K562 (cell line): Measurements from ENCODE around the gene MBNL1. TPM values are rescaled to one million over a fixed set of nuclear protein-coding genes. Genes with fewer than 3 reads are reported as not detected.

Experiments
- C11orf30 ChIP-seq: fragments of 450-650 bp; IDR thresholded peaks from 2 replicates; pipeline ENCODE4 v1.6.1; 2016; ENCODE audit warnings: low read depth, mild to moderate bottlenecking
- CAMTA2 ChIP-seq: fragments of 250-450 bp; sonication (Bioruptor Pico); conservative IDR thresholded peaks from 2 replicates; pipeline ENCODE4 v1.5.1; 2022
- CBFA2T2 ChIP-seq: fragments of 450-650 bp; conservative IDR thresholded peaks from 2 replicates; pipeline ENCODE4 v1.6.1; 2017; ENCODE audit warnings: mild to moderate bottlenecking
- CCAR2 ChIP-seq: fragments of 200-400 bp; formaldehyde crosslinking; IDR thresholded peaks from 2 replicates; pipeline ENCODE4 v1.6.1; 2017; ENCODE audit warnings: mild to moderate bottlenecking, low read depth, low read length
- CREB3 ChIP-seq: fragments of 450-650 bp; conservative IDR thresholded peaks from 2 replicates; pipeline ENCODE4 v1.6.1; 2016; ENCODE audit warnings: missing genetic modification characterization, low read depth, mild to moderate bottlenecking, missing compliant biosample characterization, moderate library complexity
- EZH2 ChIP-seq: IDR thresholded peaks from 2 replicates; pipeline ENCODE4 v1.6.1; 2012; ENCODE audit warnings: low read depth, mild to moderate bottlenecking, inconsistent platforms, low read length, borderline replicate concordance
- NCOA6 ChIP-seq: fragments of 450-650 bp; IDR thresholded peaks from 2 replicates; pipeline ENCODE4 v1.6.1; 2017; ENCODE audit warnings: mild to moderate bottlenecking
- NKRF ChIP-seq: fragments of 450-650 bp; IDR thresholded peaks from 2 replicates; pipeline ENCODE4 v1.6.1; 2016; ENCODE audit warnings: borderline replicate concordance
- OTX1 ChIP-seq: fragments of 450-650 bp; formaldehyde crosslinking; IDR thresholded peaks from 2 replicates; pipeline ENCODE4 v1.4.0; 2022; ENCODE audit warnings: mild to moderate bottlenecking
- POLR3A ChIP-seq: IDR thresholded peaks from 2 replicates; pipeline ENCODE4 v1.6.1; 2011; ENCODE audit warnings: borderline replicate concordance, mild to moderate bottlenecking, moderate library complexity; ENCODE audit not compliant: insufficient read length, insufficient read depth; ENCODE audit errors: extremely low read depth
- PTBP1 ChIP-seq: fragments of 200-400 bp; formaldehyde crosslinking; IDR thresholded peaks from 2 replicates; pipeline ENCODE4 v1.6.1; 2017; ENCODE audit warnings: low read depth, low read length
- STAT5A ChIP-seq: IDR thresholded peaks from 2 replicates; pipeline ENCODE4 v1.6.1; 2012; ENCODE audit warnings: low read length, inconsistent platforms, borderline replicate concordance
- TAF7 ChIP-seq: fragments of 450-650 bp; IDR thresholded peaks from 2 replicates; pipeline ENCODE4 v1.6.1; 2016; ENCODE audit warnings: missing genetic modification characterization, missing compliant biosample characterization
- ZC3H4 ChIP-seq: sonication (generic); formaldehyde crosslinking; IDR thresholded peaks from 2 replicates; pipeline ENCODE4 v1.9.0; 2021; ENCODE audit warnings: missing genetic modification reagents, borderline replicate concordance
- ZHX1 ChIP-seq: fragments of 150-350 bp; conservative IDR thresholded peaks from 2 replicates; pipeline ENCODE4 v1.6.1; 2014; ENCODE audit warnings: low read length
- ZNF253 ChIP-seq: fragments of 250-450 bp; sonication (Bioruptor Pico); conservative IDR thresholded peaks from 2 replicates; pipeline ENCODE4 v1.6.1; 2021; ENCODE audit warnings: mild to moderate bottlenecking
- ZNF277 ChIP-seq: fragments of 250-450 bp; sonication (Bioruptor Pico); IDR thresholded peaks from 2 replicates; pipeline ENCODE4 v1.8.0; 2022; ENCODE audit warnings: inconsistent platforms, mild to moderate bottlenecking, moderate library complexity, borderline replicate concordance
- ZNF354B ChIP-seq: fragments of 250-450 bp; sonication (Bioruptor Pico); IDR thresholded peaks from 2 replicates; pipeline ENCODE4 v1.4.0; 2020
- ZNF518B ChIP-seq: fragments of 250-450 bp; sonication (Bioruptor Pico); IDR thresholded peaks from 2 replicates; pipeline ENCODE4 v1.5.0; 2021; ENCODE audit warnings: mild to moderate bottlenecking, moderate library complexity
- polyA plus RNA-seq, 8 experiments: library from polyadenylated mRNA; depleted of rRNA in 4 of 8; stranded (reverse) in 5 of 8; unstranded in 3 of 8; fragments of >200 nt; fragmentation: Nextera tagmentation in 2 of 8; fragmentation: Illumina TruSeq in 1 of 8; extraction: Ambion mirVana in 2 of 8; extraction: Trizol in 1 of 8; gene quantifications; 2 replicates each; pipeline versions ENCODE4 v1.2.1 to v1.2.3, GENCODE V29; 2011 to 2014; ENCODE audit warnings: inconsistent platforms in 1 of 8, missing spikeins in 1 of 8
- total RNA-seq, 7 experiments: library from RNA; depleted of rRNA in 6 of 7; stranded (reverse); fragments of >200 nt in 6 of 7; fragmentation: Illumina TruSeq in 2 of 7; extraction: Trizol in 2 of 7; gene quantifications; 2 replicates each; pipeline versions ENCODE4 v1.2.1 to v1.2.3, GENCODE V29; 2011 to 2021; ENCODE audit warnings: low replicate concordance in 1 of 7

MBNL1 gene
- total and polyA plus RNA-seq, 9 of the 15 experiments (the other 6 are each of a cell fraction or from before 2014, with no cell fraction given) = 70.3 to 243 (median 220) TPM

GRCh38 chr3:152268555-152269055, at the start of gene MBNL1 (continued):
- TF ChIP-seq CBFA2T2 (no peak), CCAR2 (no peak), STAT5A (peak; percentile 36; the same call in 1 of the 2 replicates), ZNF518B (no peak), ZC3H4 (no peak), CREB3 (tag) (no peak), ZNF354B (CRISPR knock-in tag) (no peak), ZNF253 (CRISPR knock-in tag) (no peak), CAMTA2 (CRISPR knock-in tag) (no peak), C11orf30 (no peak), OTX1 (CRISPR knock-in tag) (no peak), PTBP1 (no peak), NCOA6 (no peak), TAF7 (tag) (peak; percentile 84), ZHX1 (no peak), POLR3A (no peak), NKRF (no peak; the same call in 1 of the 2 replicates), EZH2 (no peak), ZNF277 (no peak)
